Esophagus squamous epithelium (tissue), 4 donors: ENCODE measurements around the gene GRID2.

ENCODE experiments used
- CTCF ChIP-seq, 6 experiments: fragments of 450-650 bp in 4 of 6; fragments of 200-600 bp in 2 of 6; sonication (generic) in 2 of 6; IDR thresholded peaks; one replicate each; pipeline ENCODE4 v1.5.1; 2016 to 2019; ENCODE audit warnings: antibody characterized with exemption in 6 of 6, mild to moderate bottlenecking in 4 of 6, moderate library complexity in 4 of 6
- POLR2A ChIP-seq, 4 donors: fragments of 450-650 bp; IDR thresholded peaks; one replicate each; pipeline ENCODE4 v1.6.1; 2017; ENCODE audit warnings: antibody characterized with exemption in 4 of 4, mild to moderate bottlenecking in 4 of 4, moderate library complexity in 3 of 4

GRCh38 chr4:92445127-92445526, 141.4 kb downstream of the GRID2 start:
- no peak for TF ChIP-seq CTCF (IDR thresholded peaks at IDR 0.05)
- no peak for TF ChIP-seq POLR2A (IDR thresholded peaks at IDR 0.05)
